Measurements from ENCODE around the gene KATNB1. TPM values are rescaled to one million over a fixed set of nuclear protein-coding genes. Genes with fewer than 3 reads are reported as not detected.

The KATNB1 gene
- total RNA-seq, 1 donor from 2014 or later, result 33.5 TPM

- Histone ChIP-seq H3K36me3 (no peaks in the 10 kb centered on the region), H2AFZ (replicated peaks) (peak overlapping the region; percentile 78), H3K9ac (peak overlapping the region; percentile 83), H3F3A (ENCODE audit: low read depth) (peaks cover 8% of the 10 kb centered on the region), H3K4me2 (peak overlapping the region; percentile 86), H3K27me3 (no peaks in the 10 kb centered on the region), H3K9me3 (ENCODE audit: low read depth) (no peaks in the 10 kb centered on the region), H3K4me3 (peak overlapping the region; percentile 72), H3K79me2 (ENCODE audit: low read depth) (peaks cover 6% of the 10 kb centered on the region), H3K4me1 (peaks cover 5% of the 10 kb centered on the region), H4K20me1 (ENCODE audit: low read depth) (no peaks in the 10 kb centered on the region), H3K27ac (peak overlapping the region; percentile 32)
- TF ChIP-seq EZH2 (IDR thresholded peaks at IDR 0.05) (no peak), EZH2phosphoT487 (IDR thresholded peaks at IDR 0.05) (no peak), CTCF (IDR thresholded peaks at IDR 0.05) (no peak)
- peaks cover 2% of the 10 kb centered on the region for H3K27me3 Mint-ChIP-seq (ENCODE audit: insufficient read depth, low read depth)
- H3K4me1 Mint-ChIP-seq, result peaks cover 22% of the 10 kb centered on the region
- peak overlapping the region; percentile 72 for H3K27ac Mint-ChIP-seq
- DNase-seq (ENCODE audit: low spot score), result no peak
- H3K4me3 Mint-ChIP-seq, result peak overlapping the region; percentile 98
- no peaks in the 10 kb centered on the region for H3K36me3 Mint-ChIP-seq
- no peaks in the 10 kb centered on the region for H3K9me3 Mint-ChIP-seq
Observed at GRCh38 chr16:57734308-57734924, 1.2 kb upstream of the KATNB1 start.

DNA sequence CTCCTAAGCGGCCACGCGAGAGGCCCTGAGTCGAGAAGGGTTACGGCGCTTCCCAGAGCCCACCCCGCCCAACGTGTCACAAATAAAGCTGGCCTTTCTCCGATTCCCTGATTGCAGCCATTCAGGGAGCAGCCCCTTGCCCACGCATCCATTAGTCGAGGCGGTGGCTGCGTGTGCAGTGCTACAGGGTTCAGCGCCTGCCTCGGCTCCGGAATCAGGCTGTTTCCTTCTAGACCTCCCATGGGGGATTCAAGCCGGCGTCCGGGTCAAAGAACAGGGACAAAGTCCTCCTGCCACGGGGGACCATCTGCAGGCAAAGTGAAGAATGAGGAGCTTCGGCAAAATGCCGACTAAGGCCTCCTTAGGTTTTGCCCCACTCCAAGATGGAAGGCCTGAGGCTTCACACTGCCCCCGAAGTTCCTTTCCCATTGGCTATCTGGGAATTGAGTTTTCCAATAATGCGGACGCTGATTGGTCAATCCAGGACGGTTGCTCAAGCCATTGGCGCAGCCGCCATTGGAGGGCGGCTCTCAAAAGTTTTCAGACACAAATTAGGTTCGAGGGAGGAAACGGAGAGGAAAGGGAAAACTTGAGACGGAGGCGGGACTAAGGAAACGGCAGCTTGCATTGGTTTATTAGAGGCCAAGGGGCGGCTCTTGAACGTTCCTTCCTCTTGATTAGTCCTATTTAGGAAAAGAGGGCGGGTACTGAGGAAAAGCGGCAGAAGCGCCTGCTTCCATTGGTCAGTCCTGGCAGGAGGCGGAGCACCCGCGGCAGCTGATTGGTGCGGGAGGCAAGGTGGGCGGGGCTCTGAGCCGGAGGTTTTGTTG lies 430 bp upstream of the KATNB1 start:
- DNase-seq (ENCODE audit: low spot score), result peak; percentile 100
- Histone ChIP-seq H3K36me3 (no peaks in the 10 kb centered on the region), H3K4me2 (peak overlapping the region; percentile 86), H4K20me1 (ENCODE audit: low read depth) (no peaks in the 10 kb centered on the region), H3K4me3 (peak overlapping the region; percentile 72), H3K4me1 (peaks cover 5% of the 10 kb centered on the region), H3K9ac (peak overlapping the region; percentile 83), H3F3A (ENCODE audit: low read depth) (peaks cover 8% of the 10 kb centered on the region), H3K27ac (peak overlapping the region; percentile 32), H3K27me3 (no peaks in the 10 kb centered on the region), H3K79me2 (ENCODE audit: low read depth) (peaks cover 6% of the 10 kb centered on the region), H2AFZ (replicated peaks) (peak overlapping the region; percentile 78), H3K9me3 (ENCODE audit: low read depth) (no peaks in the 10 kb centered on the region)
- peak overlapping the region; percentile 93 for H3K27ac Mint-ChIP-seq
- peak overlapping the region; percentile 98 for H3K4me3 Mint-ChIP-seq
- H3K27me3 Mint-ChIP-seq (ENCODE audit: insufficient read depth, low read depth), result peaks cover 2% of the 10 kb centered on the region
- H3K4me1 Mint-ChIP-seq, result peaks cover 22% of the 10 kb centered on the region
- no peak for TF ChIP-seq EZH2phosphoT487 (IDR thresholded peaks at IDR 0.05)
- no peak for TF ChIP-seq CTCF (IDR thresholded peaks at IDR 0.05)
- TF ChIP-seq EZH2 (IDR thresholded peaks at IDR 0.05), result no peak
- H3K9me3 Mint-ChIP-seq, result no peaks in the 10 kb centered on the region
- no peaks in the 10 kb centered on the region for H3K36me3 Mint-ChIP-seq

- Mint-ChIP-seq H3K4me1 (peaks cover 22% of the 10 kb centered on the region), H3K27me3 (ENCODE audit: insufficient read depth, low read depth) (peaks cover 2% of the 10 kb centered on the region), H3K27ac (peak overlapping the region; percentile 92), H3K4me3 (peak overlapping the region; percentile 98), H3K36me3 (no peaks in the 10 kb centered on the region), H3K9me3 (no peaks in the 10 kb centered on the region)
- Histone ChIP-seq H3K79me2 (ENCODE audit: low read depth) (peaks cover 6% of the 10 kb centered on the region), H3K9ac (no peak overlapping the region), H3K27me3 (no peaks in the 10 kb centered on the region), H3K4me2 (peak overlapping the region; percentile 90), H2AFZ (replicated peaks) (no peak overlapping the region), H3K4me3 (peak overlapping the region; percentile 72), H3K4me1 (peaks cover 5% of the 10 kb centered on the region), H3K36me3 (no peaks in the 10 kb centered on the region), H3F3A (ENCODE audit: low read depth) (peaks cover 8% of the 10 kb centered on the region), H4K20me1 (ENCODE audit: low read depth) (no peaks in the 10 kb centered on the region), H3K27ac (no peak overlapping the region), H3K9me3 (ENCODE audit: low read depth) (no peaks in the 10 kb centered on the region)
- TF ChIP-seq EZH2 (IDR thresholded peaks at IDR 0.05) (no peak), CTCF (IDR thresholded peaks at IDR 0.05) (no peak), EZH2phosphoT487 (IDR thresholded peaks at IDR 0.05) (no peak)
- DNase-seq (ENCODE audit: low spot score), result peak; percentile 67
Observed at GRCh38 chr16:57736419-57737351, 1.1 kb downstream of the KATNB1 start.

All from neural progenitor cell (in vitro differentiated cells).